ENCODE results near the gene CHN1.

The CHN1 gene

DNA sequence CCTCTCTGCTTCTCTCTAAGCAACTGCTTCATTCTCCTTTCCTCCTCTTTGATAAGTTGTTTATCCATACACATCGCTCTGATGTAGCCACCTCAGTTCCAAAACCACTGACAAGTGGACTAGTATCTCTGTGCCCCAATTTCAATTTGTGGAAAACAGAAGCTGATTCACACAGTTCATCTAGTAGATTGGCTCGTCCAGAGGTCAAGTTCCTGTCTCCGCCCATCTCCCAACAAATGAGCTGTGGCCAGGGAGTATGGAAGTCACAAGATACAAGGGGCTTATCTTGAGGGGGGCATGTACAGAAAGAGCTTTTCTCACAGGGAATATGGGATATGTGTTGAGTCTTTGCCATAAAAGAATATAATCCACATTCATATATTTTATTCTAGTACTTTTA, 17.7 kb upstream of the CHN1 start:
- DNase-seq: no peak
- TF ChIP-seq, protein P1, sequence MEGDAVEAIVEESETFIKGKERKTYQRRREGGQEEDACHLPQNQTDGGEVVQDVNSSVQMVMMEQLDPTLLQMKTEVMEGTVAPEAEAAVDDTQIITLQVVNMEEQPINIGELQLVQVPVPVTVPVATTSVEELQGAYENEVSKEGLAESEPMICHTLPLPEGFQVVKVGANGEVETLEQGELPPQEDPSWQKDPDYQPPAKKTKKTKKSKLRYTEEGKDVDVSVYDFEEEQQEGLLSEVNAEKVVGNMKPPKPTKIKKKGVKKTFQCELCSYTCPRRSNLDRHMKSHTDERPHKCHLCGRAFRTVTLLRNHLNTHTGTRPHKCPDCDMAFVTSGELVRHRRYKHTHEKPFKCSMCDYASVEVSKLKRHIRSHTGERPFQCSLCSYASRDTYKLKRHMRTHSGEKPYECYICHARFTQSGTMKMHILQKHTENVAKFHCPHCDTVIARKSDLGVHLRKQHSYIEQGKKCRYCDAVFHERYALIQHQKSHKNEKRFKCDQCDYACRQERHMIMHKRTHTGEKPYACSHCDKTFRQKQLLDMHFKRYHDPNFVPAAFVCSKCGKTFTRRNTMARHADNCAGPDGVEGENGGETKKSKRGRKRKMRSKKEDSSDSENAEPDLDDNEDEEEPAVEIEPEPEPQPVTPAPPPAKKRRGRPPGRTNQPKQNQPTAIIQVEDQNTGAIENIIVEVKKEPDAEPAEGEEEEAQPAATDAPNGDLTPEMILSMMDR (IDR thresholded peaks at IDR 0.05; ENCODE audit: low read depth, low read length, missing control alignments): no peak
- Histone ChIP-seq H3K27ac (no peak overlapping the region), H3K27me3 (replicated peaks) (no peaks in the 10 kb centered on the region), H3K4me3 (ENCODE audit: low read depth, low read length) (no peak overlapping the region), H3K36me3 (replicated peaks) (no peaks in the 10 kb centered on the region)
- in situ Hi-C loops (cut with HindIII; ENCODE audit: low pct_ligation_motif_present, low sequenced_read_pairs): no loop called here

DNA sequence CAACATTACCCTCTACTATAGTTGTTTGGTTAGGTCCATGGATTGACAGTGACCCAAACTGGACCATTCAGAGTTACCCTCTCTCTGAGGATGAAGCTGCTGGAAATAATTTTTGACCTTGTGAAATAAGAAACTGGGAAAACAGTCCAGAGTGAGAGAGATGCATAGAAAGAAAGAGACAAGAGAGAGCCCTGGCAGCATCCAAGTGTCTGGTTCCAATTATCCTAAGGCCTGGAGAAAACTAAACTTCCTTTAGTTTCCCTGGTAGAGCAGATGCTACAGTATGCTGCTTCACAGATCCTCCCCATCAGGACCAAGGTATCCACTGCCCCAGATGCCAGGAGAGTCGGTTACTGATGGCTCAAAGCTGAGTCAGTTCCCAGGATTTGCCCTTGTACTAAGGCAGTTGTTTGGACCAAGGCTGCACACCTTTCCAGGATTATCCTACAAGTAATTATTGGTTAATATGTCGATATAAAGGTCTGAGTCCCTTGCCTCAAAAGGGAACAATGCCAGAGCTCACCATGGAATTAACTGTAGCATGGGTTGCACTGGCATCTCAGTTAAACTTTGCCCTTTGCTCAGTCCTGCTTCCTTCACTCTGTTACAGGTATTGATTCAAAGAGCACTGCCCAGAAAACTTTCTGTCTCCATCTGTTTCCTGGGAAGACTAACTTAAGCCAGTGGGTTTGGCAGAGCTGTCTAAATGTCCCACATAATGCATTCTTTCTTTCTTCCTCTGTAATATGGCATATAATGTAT, 14.6 kb upstream of the CHN1 start:
- Histone ChIP-seq H3K36me3 (replicated peaks) (no peaks in the 10 kb centered on the region), H3K27ac (no peak overlapping the region), H3K27me3 (replicated peaks) (no peaks in the 10 kb centered on the region), H3K4me3 (ENCODE audit: low read depth, low read length) (no peak overlapping the region)
- TF ChIP-seq, protein P1 (IDR thresholded peaks at IDR 0.05; ENCODE audit: low read depth, low read length, missing control alignments): no peak
- in situ Hi-C loops (cut with HindIII; ENCODE audit: low pct_ligation_motif_present, low sequenced_read_pairs): no loop called here
- DNase-seq: no peak

DNA sequence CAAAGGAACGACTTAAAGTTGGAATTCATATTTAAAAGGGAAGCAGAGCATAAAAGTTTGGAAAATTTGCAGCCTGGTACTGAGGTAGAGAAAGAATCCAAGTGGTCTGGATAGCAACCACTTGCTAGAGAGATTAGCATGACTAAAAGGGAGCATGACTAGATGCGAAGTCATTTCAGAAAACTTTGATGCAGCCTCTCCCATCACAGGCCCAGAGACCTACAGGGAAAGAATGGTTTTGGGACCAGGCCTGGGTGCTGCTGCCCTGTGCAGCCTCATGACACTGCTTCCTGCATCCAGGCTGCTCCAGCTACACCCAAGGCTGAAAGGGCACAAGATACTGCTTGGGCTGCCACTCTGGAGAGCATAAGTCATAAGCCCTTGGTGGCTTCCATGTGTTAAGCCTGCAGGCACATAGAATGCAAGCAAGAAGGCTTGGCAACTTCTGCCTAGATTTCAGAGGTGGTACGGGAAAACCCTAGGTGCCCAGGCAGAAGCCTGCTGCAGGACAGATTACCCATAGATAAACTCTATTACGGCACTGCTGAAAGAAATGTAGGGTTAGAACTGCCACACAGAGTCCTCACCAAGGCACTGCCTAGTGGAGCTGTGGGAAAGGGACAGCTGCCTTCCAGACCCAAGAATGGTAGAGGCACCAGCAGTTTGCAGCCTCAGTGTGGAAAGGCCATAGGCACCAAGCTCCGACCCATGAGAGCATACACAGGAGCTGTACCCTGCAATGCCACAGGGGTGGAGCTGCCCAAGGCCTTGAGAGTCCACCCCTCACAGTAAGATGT, 12.6 kb upstream of the CHN1 start:
- TF ChIP-seq, protein P1 (IDR thresholded peaks at IDR 0.05; ENCODE audit: low read depth, low read length, missing control alignments): no peak

GRCh38 chr2:175015340-175015739, 10.2 kb upstream of the CHN1 start:
- Histone ChIP-seq H3K36me3 (replicated peaks) (no peaks in the 10 kb centered on the region), H3K27me3 (replicated peaks) (no peaks in the 10 kb centered on the region), H3K4me3 (ENCODE audit: low read depth, low read length) (no peak overlapping the region), H3K27ac (no peak overlapping the region)
- TF ChIP-seq, protein P1 (IDR thresholded peaks at IDR 0.05; ENCODE audit: low read depth, low read length, missing control alignments): no peak
- in situ Hi-C loops (cut with HindIII; ENCODE audit: low pct_ligation_motif_present, low sequenced_read_pairs): no loop called here
- DNase-seq: no peak

More for the DNA sequence above, 12.6 kb upstream of the CHN1 start:
- in situ Hi-C loops (cut with HindIII; ENCODE audit: low pct_ligation_motif_present, low sequenced_read_pairs): no loop called here
- H3K36me3 ChIP-seq (replicated peaks): no peaks in the 10 kb centered on the region
- DNase-seq: no peak
- no peak overlapping the region for H3K4me3 ChIP-seq (ENCODE audit: low read depth, low read length)
- H3K27me3 ChIP-seq (replicated peaks): no peaks in the 10 kb centered on the region
- no peak overlapping the region for H3K27ac ChIP-seq

DNA sequence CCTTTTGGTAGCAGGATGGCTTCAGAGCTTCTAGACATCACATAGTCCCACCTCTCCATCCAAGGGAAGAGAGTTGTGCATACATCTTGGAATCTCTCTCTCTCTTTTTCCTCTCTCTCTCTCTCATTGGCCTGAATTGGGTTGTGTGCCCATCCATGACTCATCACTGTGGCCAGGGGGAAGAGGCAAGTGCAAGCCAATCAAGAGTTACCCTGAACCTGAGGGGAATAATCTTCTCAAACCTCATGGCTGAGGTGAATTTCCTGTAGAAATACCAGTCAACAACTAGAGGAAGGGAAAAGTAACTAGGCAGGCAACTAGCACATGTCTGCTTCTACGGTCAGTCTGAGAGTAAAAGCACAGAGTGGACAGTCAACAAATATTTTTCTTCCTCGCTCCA, 7.3 kb upstream of the CHN1 start:
- TF ChIP-seq, protein P1 (IDR thresholded peaks at IDR 0.05; ENCODE audit: low read depth, low read length, missing control alignments): no peak
- DNase-seq: no peak
- Histone ChIP-seq H3K4me3 (ENCODE audit: low read depth, low read length) (no peak overlapping the region), H3K36me3 (replicated peaks) (no peaks in the 10 kb centered on the region), H3K27me3 (replicated peaks) (no peaks in the 10 kb centered on the region), H3K27ac (no peak overlapping the region)
- in situ Hi-C loops (cut with HindIII; ENCODE audit: low pct_ligation_motif_present, low sequenced_read_pairs): no loop called here

Data from brain microvascular endothelial cell (primary cell).